Measurements from ENCODE around the gene SELENON. TPM values are rescaled to one million over a fixed set of nuclear protein-coding genes. Genes with fewer than 3 reads are reported as not detected.

Gene SELENON
- total RNA-seq, 1 experiment from 2014 or later, result 40.6 TPM

DNA sequence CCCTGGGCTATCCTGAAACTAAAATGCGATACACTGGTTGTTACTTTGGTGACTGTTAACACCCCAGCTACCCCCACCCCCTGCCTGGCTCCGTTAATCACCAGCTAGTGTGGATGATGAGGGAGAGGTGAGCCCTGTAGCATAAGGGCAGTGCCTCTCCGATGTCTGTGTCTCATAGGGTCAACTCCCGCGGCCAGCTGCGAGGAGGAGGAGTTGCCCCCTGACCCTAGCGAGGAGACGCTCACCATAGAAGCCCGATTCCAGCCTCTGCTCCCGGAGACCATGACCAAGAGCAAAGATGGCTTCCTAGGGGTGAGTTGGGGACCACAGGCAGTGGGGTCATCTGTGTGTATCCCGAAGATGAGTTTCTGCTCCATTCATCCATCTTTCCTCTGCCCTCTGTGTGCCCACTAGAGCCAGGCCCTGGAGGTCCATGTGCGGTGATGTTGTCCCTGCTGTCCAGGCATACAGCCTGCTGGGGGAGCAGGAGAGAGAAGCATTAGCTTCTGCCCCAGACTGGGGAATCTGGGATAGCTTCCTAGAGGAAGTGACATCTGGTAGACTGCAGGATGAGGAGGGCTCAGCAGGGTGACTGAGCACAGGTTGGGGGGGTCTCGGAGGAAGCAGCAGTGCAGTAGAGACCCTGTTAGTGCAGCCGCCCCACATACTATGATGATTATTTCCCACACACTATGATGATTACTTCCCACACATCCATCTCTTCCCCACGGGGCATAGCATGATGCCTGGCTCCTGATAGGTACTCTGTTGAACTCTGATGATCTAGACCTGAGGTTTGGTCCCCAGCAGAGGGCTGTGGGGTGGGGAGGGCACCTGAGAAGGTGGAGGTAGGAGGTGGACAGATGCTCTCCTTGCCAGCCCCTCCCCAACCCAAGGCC, 5.2 kb downstream of the SELENON start:
- Mint-ChIP-seq H3K36me3 (ENCODE audit: insufficient read depth, unreplicated experiment) (peaks cover 10% of the 10 kb centered on the region), H3K27ac (ENCODE audit: unreplicated experiment) (no peak overlapping the region)
- no TSS peak for BruUV-seq (replicated peaks)

DNA sequence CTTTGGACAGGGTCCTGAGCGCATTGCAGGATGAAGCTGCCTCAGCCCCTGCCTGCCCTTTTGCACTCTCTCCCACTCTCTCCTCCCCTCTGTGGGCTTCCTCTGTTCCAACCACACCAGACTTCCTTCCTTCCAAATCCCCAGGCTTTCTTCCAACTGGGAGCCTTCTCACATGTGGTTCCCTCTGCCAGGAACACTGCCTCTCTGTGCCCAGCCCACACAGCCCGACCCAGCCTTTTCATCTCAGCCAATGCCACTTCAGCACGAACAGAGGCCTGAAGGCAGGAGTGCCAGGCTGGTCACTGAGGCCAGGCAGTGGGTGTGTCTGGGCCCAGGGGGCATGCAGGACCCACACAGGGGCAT, 5.9 kb downstream of the SELENON start:
- H3K4me3 Mint-ChIP-seq (ENCODE audit: low read depth, unreplicated experiment), result no peak overlapping the region
- H3K27ac Mint-ChIP-seq (ENCODE audit: unreplicated experiment), result no peak overlapping the region
- no peak for DNase-seq
- peaks cover 4% of the 10 kb centered on the region for H3K36me3 Mint-ChIP-seq (ENCODE audit: insufficient read depth, unreplicated experiment)
- intact Hi-C loops (cut with micrococcal nuclease; ENCODE audit: unreplicated experiment), result no loop called here
- H3K27me3 Mint-ChIP-seq (ENCODE audit: unreplicated experiment), result no peaks in the 10 kb centered on the region
- no TSS peak for BruUV-seq (replicated peaks)
- TF ChIP-seq, protein P1, sequence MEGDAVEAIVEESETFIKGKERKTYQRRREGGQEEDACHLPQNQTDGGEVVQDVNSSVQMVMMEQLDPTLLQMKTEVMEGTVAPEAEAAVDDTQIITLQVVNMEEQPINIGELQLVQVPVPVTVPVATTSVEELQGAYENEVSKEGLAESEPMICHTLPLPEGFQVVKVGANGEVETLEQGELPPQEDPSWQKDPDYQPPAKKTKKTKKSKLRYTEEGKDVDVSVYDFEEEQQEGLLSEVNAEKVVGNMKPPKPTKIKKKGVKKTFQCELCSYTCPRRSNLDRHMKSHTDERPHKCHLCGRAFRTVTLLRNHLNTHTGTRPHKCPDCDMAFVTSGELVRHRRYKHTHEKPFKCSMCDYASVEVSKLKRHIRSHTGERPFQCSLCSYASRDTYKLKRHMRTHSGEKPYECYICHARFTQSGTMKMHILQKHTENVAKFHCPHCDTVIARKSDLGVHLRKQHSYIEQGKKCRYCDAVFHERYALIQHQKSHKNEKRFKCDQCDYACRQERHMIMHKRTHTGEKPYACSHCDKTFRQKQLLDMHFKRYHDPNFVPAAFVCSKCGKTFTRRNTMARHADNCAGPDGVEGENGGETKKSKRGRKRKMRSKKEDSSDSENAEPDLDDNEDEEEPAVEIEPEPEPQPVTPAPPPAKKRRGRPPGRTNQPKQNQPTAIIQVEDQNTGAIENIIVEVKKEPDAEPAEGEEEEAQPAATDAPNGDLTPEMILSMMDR (IDR thresholded peaks at IDR 0.05; ENCODE audit: unreplicated experiment), result no peak
- H3K9me3 Mint-ChIP-seq (ENCODE audit: low read depth, unreplicated experiment), result no peaks in the 10 kb centered on the region
- H3K4me1 Mint-ChIP-seq (ENCODE audit: low read depth, unreplicated experiment), result no peaks in the 10 kb centered on the region
- CTCF ChIA-PET, result no interaction called here

More for the DNA sequence above, 5.2 kb downstream of the SELENON start:
- H3K4me3 Mint-ChIP-seq (ENCODE audit: low read depth, unreplicated experiment), result no peak overlapping the region
- CTCF ChIA-PET, result no interaction called here
- H3K9me3 Mint-ChIP-seq (ENCODE audit: low read depth, unreplicated experiment), result no peaks in the 10 kb centered on the region
- DNase-seq, result no peak
- no peaks in the 10 kb centered on the region for H3K4me1 Mint-ChIP-seq (ENCODE audit: low read depth, unreplicated experiment)
- intact Hi-C loops (cut with micrococcal nuclease; ENCODE audit: unreplicated experiment), result no loop called here
- H3K27me3 Mint-ChIP-seq (ENCODE audit: unreplicated experiment), result no peaks in the 10 kb centered on the region
- TF ChIP-seq, protein P1 (IDR thresholded peaks at IDR 0.05; ENCODE audit: unreplicated experiment), result no peak

DNA sequence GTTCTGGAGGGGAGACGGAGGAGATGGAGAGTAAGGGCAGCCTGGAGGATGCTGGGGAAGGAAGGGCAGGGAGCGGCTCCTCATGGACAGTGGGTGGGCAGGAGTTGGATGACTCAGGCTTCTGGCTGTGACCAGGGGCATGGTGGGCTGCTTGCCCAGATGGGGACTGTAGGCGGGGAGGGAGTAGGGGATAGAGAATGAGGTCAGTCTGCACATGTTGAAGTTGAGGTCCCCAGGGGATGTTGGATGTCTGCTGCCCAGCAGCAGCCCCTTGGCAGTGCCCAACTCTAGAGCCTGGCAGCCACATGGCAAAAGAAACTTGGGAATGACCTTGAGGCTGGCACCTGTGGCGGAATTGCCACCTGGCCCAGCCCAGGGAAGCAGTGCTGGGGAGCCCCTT, 6.4 kb downstream of the SELENON start:
- Mint-ChIP-seq H3K36me3 (ENCODE audit: insufficient read depth, unreplicated experiment) (peaks cover 4% of the 10 kb centered on the region), H3K27me3 (ENCODE audit: unreplicated experiment) (no peaks in the 10 kb centered on the region), H3K4me3 (ENCODE audit: low read depth, unreplicated experiment) (no peak overlapping the region), H3K4me1 (ENCODE audit: low read depth, unreplicated experiment) (no peaks in the 10 kb centered on the region), H3K27ac (ENCODE audit: unreplicated experiment) (no peak overlapping the region), H3K9me3 (ENCODE audit: low read depth, unreplicated experiment) (no peaks in the 10 kb centered on the region)
- intact Hi-C loops (cut with micrococcal nuclease; ENCODE audit: unreplicated experiment), result no loop called here
- TF ChIP-seq, protein P1 (IDR thresholded peaks at IDR 0.05; ENCODE audit: unreplicated experiment), result no peak
- DNase-seq, result no peak
- no TSS peak for BruUV-seq (replicated peaks)
- CTCF ChIA-PET, result no interaction called here

DNA sequence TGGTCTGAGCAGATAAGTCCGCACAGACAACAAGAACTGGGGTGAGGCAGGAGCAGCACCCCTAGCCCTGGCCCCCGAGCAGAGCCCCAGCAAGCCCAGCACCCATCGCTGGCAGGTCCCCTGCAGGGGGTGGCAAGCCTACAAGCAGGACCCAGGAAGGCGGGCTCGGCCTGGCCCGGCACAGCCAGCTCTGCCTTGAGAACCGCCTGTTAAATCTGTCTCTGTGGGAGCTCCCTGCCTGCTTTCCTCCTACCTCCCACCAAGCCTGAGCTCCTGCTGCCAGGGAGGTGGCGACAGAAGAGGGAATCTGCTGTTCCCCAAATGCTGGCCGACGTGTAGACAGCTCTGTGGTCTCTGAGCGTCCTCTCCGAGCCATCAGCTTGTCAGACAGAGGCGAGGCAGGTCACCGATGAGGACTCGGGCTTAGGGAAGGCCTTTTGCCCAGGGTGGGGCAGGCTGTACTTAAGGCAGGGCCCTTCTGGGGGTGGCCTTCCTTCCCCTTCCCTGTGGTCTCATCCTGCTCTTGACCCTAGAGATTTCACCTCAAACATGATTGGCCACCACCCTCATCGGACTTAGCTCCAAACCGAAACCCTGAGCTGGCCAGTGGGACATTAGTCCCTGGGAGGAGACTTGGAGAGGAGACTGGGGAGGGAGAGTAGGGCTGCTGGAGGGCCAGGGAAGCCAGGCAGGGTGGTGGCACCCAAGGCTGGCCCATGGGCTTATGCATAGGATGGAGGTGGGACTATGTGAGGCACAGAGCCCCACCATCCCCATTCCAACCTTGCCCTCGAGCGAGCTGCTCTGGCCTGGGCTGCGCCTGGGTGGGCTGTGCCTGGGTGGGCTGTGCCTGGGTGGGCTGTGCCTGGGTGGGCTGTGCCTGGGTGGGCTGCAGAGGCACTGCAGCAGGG, 7.7 kb downstream of the SELENON start:
- Mint-ChIP-seq H3K4me3 (ENCODE audit: low read depth, unreplicated experiment) (no peak overlapping the region), H3K36me3 (ENCODE audit: insufficient read depth, unreplicated experiment) (peaks cover 4% of the 10 kb centered on the region), H3K27me3 (ENCODE audit: unreplicated experiment) (no peaks in the 10 kb centered on the region), H3K27ac (ENCODE audit: unreplicated experiment) (no peak overlapping the region), H3K9me3 (ENCODE audit: low read depth, unreplicated experiment) (no peaks in the 10 kb centered on the region), H3K4me1 (ENCODE audit: low read depth, unreplicated experiment) (no peaks in the 10 kb centered on the region)
- TF ChIP-seq, protein P1 (IDR thresholded peaks at IDR 0.05; ENCODE audit: unreplicated experiment), result no peak
- CTCF ChIA-PET, result interaction anchor here (0.6 kb wide), 1 partner anchor 1215 kb away, joined by 4 read pairs; no protein-coding TSS in a partner anchor
- DNase-seq, result no peak
- intact Hi-C loops (cut with micrococcal nuclease; ENCODE audit: unreplicated experiment), result no loop called here
- no TSS peak for BruUV-seq (replicated peaks)

All from Calu3 (cell line).